ENCODE measurements around the gene LCMT1.

LCMT1 gene

GRCh38 chr16:25094596-25094995 is 16.9 kb upstream of the LCMT1 start:
- DNase-seq (ENCODE audit: low read depth): no peak
- H3K4me3 ChIP-seq (ENCODE audit: low read length): no peak overlapping the region
- TF ChIP-seq CTCF (conservative IDR thresholded peaks at IDR 0.05; ENCODE audit: low read length): no peak

- no peak for TF ChIP-seq CTCF (conservative IDR thresholded peaks at IDR 0.05; ENCODE audit: low read length)
- DNase-seq (ENCODE audit: low read depth): no peak
- no peak overlapping the region for H3K4me3 ChIP-seq (ENCODE audit: low read length)
Observed at GRCh38 chr16:25095636-25096035, 15.9 kb upstream of the LCMT1 start.

- DNase-seq (ENCODE audit: low read depth): peak; percentile 53
- no peak overlapping the region for H3K4me3 ChIP-seq (ENCODE audit: low read length)
- TF ChIP-seq CTCF (conservative IDR thresholded peaks at IDR 0.05; ENCODE audit: low read length): no peak
Observed at GRCh38 chr16:25097276-25097975, 14.1 kb upstream of the LCMT1 start.

- no peak overlapping the region for H3K4me3 ChIP-seq (ENCODE audit: low read length)
- no peak for TF ChIP-seq CTCF (conservative IDR thresholded peaks at IDR 0.05; ENCODE audit: low read length)
- no peak for DNase-seq (ENCODE audit: low read depth)
Observed at GRCh38 chr16:25100511-25100910, 11.0 kb upstream of the LCMT1 start.

- peak; percentile 82 for DNase-seq (ENCODE audit: low read depth)
- TF ChIP-seq CTCF (conservative IDR thresholded peaks at IDR 0.05; ENCODE audit: low read length): peak; percentile 15; the same call in 1 of the 2 replicates
- peak overlapping the region; percentile 82 for H3K4me3 ChIP-seq (ENCODE audit: low read length)
Observed at GRCh38 chr16:25106567-25107465, 4.7 kb upstream of the LCMT1 start.

- no peak for DNase-seq (ENCODE audit: low read depth)
- TF ChIP-seq CTCF (conservative IDR thresholded peaks at IDR 0.05; ENCODE audit: low read length): no peak
- H3K4me3 ChIP-seq (ENCODE audit: low read length): peak overlapping the region; percentile 82
Observed at GRCh38 chr16:25107466-25107792, 4.1 kb upstream of the LCMT1 start.

GRCh38 chr16:25108054-25108453 is 3.5 kb upstream of the LCMT1 start:
- no peak for TF ChIP-seq CTCF (conservative IDR thresholded peaks at IDR 0.05; ENCODE audit: low read length)
- DNase-seq (ENCODE audit: low read depth): no peak
- H3K4me3 ChIP-seq (ENCODE audit: low read length): no peak overlapping the region

Measured in AG10803 (cell line).